Neural progenitor cell (in vitro differentiated cells): ENCODE data around the gene RNF213. TPM values are rescaled to one million over a fixed set of nuclear protein-coding genes. Genes with fewer than 3 reads are reported as not detected.

Source experiments
- DNase-seq: peaks from one replicate; pipeline ENCODE4 v3.0.0-alpha.2; 2016; ENCODE audit warnings: low spot score
- H2AFZ ChIP-seq: fragments of 200-600 bp; sonication (generic); replicated peaks from 2 replicates; pipeline ENCODE4 v1.6.1; 2016; ENCODE audit warnings: antibody characterized with exemption
- H3F3A ChIP-seq: fragments of 200-600 bp; sonication (generic); 2 replicates; pipeline ENCODE4 v1.6.1; 2016; ENCODE audit warnings: antibody characterized with exemption, low read depth
- H3K27ac ChIP-seq: fragments of 200-600 bp; sonication (generic); 2 replicates; pipeline ENCODE4 v1.5.1; 2016; ENCODE audit warnings: mild to moderate bottlenecking
- H3K27me3 ChIP-seq: fragments of 200-600 bp; sonication (generic); 2 replicates; pipeline ENCODE4 v1.6.1; 2016; ENCODE audit warnings: mild to moderate bottlenecking, moderate library complexity
- H3K36me3 ChIP-seq: fragments of 200-600 bp; sonication (generic); 2 replicates; pipeline ENCODE4 v1.5.1; 2016
- H3K4me1 ChIP-seq: fragments of 200-600 bp; sonication (generic); 2 replicates; pipeline ENCODE4 v1.6.1; 2016; ENCODE audit warnings: mixed run types
- H3K4me2 ChIP-seq: fragments of 200-600 bp; sonication (generic); 2 replicates; pipeline ENCODE4 v1.6.1; 2016
- H3K4me3 ChIP-seq: fragments of 200-600 bp; sonication (generic); 2 replicates; pipeline ENCODE4 v1.5.1; 2016
- H3K79me2 ChIP-seq: fragments of 200-600 bp; sonication (generic); 2 replicates; pipeline ENCODE4 v1.6.1; 2016; ENCODE audit warnings: low read depth
- H3K9ac ChIP-seq: fragments of 200-600 bp; sonication (generic); 2 replicates; pipeline ENCODE4 v1.6.1; 2016
- H3K9me3 ChIP-seq: fragments of 200-600 bp; sonication (generic); 2 replicates; pipeline ENCODE4 v1.5.1; 2016; ENCODE audit warnings: low read depth
- H4K20me1 ChIP-seq: fragments of 200-600 bp; sonication (generic); 2 replicates; pipeline ENCODE4 v1.6.1; 2016; ENCODE audit warnings: low read depth
- H3K27ac Mint-ChIP-seq: 3 replicates; pipeline ENCODE4 v1.8.0; 2021; ENCODE audit warnings: mixed read lengths
- H3K27me3 Mint-ChIP-seq: 2 replicates; pipeline ENCODE4 v1.8.0; 2022; ENCODE audit warnings: low read depth, mild to moderate bottlenecking, inconsistent platforms, moderate library complexity, mixed read lengths; ENCODE audit not compliant: insufficient read depth
- H3K36me3 Mint-ChIP-seq: 3 replicates; pipeline ENCODE4 v1.8.0; 2021; ENCODE audit warnings: mixed read lengths
- H3K4me1 Mint-ChIP-seq: 3 replicates; pipeline ENCODE4 v1.8.0; 2021; ENCODE audit warnings: mixed read lengths
- H3K4me3 Mint-ChIP-seq: 3 replicates; pipeline ENCODE4 v1.8.0; 2021; ENCODE audit warnings: mild to moderate bottlenecking, moderate library complexity, mixed read lengths
- H3K9me3 Mint-ChIP-seq: 3 replicates; pipeline ENCODE4 v1.8.0; 2020; ENCODE audit warnings: mixed read lengths
- CTCF ChIP-seq: fragments of 200-600 bp; sonication (generic); IDR thresholded peaks from 2 replicates; pipeline ENCODE4 v1.5.1; 2017; ENCODE audit warnings: antibody characterized with exemption, mild to moderate bottlenecking
- EZH2 ChIP-seq: fragments of 200-600 bp; sonication (generic); IDR thresholded peaks from 2 replicates; pipeline ENCODE4 v1.6.1; 2017; ENCODE audit warnings: antibody characterized with exemption, mild to moderate bottlenecking, moderate library complexity
- EZH2phosphoT487 ChIP-seq: fragments of 200-600 bp; sonication (generic); IDR thresholded peaks from 2 replicates; pipeline ENCODE4 v1.6.1; 2017; ENCODE audit warnings: antibody characterized with exemption
- total RNA-seq: library from RNA; depleted of rRNA; stranded (reverse); fragments of >200 nt; gene quantifications from 2 replicates; pipeline ENCODE4 v1.2.3, GENCODE V29; 2015; ENCODE audit warnings: low replicate concordance

The RNF213 gene
- total RNA-seq, 1 donor from 2014 or later: 19.8 TPM

GRCh38 chr17:80416260-80416939 lies 155.7 kb downstream of the RNF213 start:
- no peak for DNase-seq
- no peaks in the 10 kb centered on the region for H3K36me3 ChIP-seq
- H3K27ac ChIP-seq: no peak overlapping the region
- Mint-ChIP-seq H3K27me3 (peaks cover 7% of the 10 kb centered on the region), H3K27ac (peak overlapping the region; percentile 36), H3K4me3 (peak overlapping the region; percentile 95), H3K9me3 (no peaks in the 10 kb centered on the region), H3K36me3 (peaks cover 7% of the 10 kb centered on the region), H3K4me1 (peaks cover 21% of the 10 kb centered on the region)
- no peak overlapping the region for H2AFZ ChIP-seq
- peaks cover 5% of the 10 kb centered on the region for H3F3A ChIP-seq
- H3K79me2 ChIP-seq: peaks cover 7% of the 10 kb centered on the region
- H4K20me1 ChIP-seq: peaks cover 27% of the 10 kb centered on the region
- H3K9ac ChIP-seq: no peak overlapping the region
- H3K4me3 ChIP-seq: peak overlapping the region; percentile 85
- peak overlapping the region; percentile 92 for H3K4me2 ChIP-seq
- peaks cover 10% of the 10 kb centered on the region for H3K4me1 ChIP-seq
- H3K9me3 ChIP-seq: no peaks in the 10 kb centered on the region
- TF ChIP-seq CTCF (no peak), EZH2 (no peak), EZH2phosphoT487 (no peak)
- peaks cover 35% of the 10 kb centered on the region for H3K27me3 ChIP-seq

GRCh38 chr17:80416940-80417293 lies 156.3 kb downstream of the RNF213 start:
- Histone ChIP-seq H3K4me1 (peaks cover 10% of the 10 kb centered on the region), H3K9me3 (no peaks in the 10 kb centered on the region), H3K27me3 (peaks cover 29% of the 10 kb centered on the region), H3K36me3 (no peaks in the 10 kb centered on the region), H3K79me2 (peaks cover 7% of the 10 kb centered on the region), H3K27ac (no peak overlapping the region), H4K20me1 (peaks cover 27% of the 10 kb centered on the region), H3K9ac (no peak overlapping the region), H3K4me2 (no peak overlapping the region), H2AFZ (no peak overlapping the region), H3F3A (peaks cover 5% of the 10 kb centered on the region), H3K4me3 (no peak overlapping the region)
- Mint-ChIP-seq H3K4me3 (peak overlapping the region; percentile 95), H3K27me3 (peaks cover 7% of the 10 kb centered on the region), H3K36me3 (peaks cover 7% of the 10 kb centered on the region), H3K9me3 (no peaks in the 10 kb centered on the region), H3K27ac (no peak overlapping the region), H3K4me1 (peaks cover 21% of the 10 kb centered on the region)
- no peak for DNase-seq
- TF ChIP-seq EZH2phosphoT487: no peak
- TF ChIP-seq CTCF: no peak
- TF ChIP-seq EZH2: no peak

GRCh38 chr17:80418589-80418988 lies 157.9 kb downstream of the RNF213 start:
- Histone ChIP-seq H3K4me3 (no peak overlapping the region), H2AFZ (no peak overlapping the region), H3K9me3 (no peaks in the 10 kb centered on the region), H4K20me1 (peaks cover 27% of the 10 kb centered on the region), H3K4me2 (no peak overlapping the region), H3K27me3 (peaks cover 13% of the 10 kb centered on the region), H3K36me3 (no peaks in the 10 kb centered on the region), H3K4me1 (peaks cover 10% of the 10 kb centered on the region), H3K79me2 (peaks cover 7% of the 10 kb centered on the region), H3F3A (peaks cover 5% of the 10 kb centered on the region), H3K9ac (no peak overlapping the region), H3K27ac (no peak overlapping the region)
- DNase-seq: no peak
- Mint-ChIP-seq H3K4me3 (peak overlapping the region; percentile 16), H3K36me3 (peaks cover 7% of the 10 kb centered on the region), H3K27ac (no peak overlapping the region), H3K9me3 (no peaks in the 10 kb centered on the region), H3K4me1 (peaks cover 20% of the 10 kb centered on the region), H3K27me3 (peaks cover 9% of the 10 kb centered on the region)
- TF ChIP-seq EZH2 (no peak), EZH2phosphoT487 (no peak), CTCF (no peak)
